Effector memory CD4-positive, alpha-beta T cell (primary cell): Measurements from ENCODE around the gene MYL7.
"Not testable (repeated sequence)": the region's sequence is repeated elsewhere in the genome, so short reads cannot be mapped to it uniquely, and the experiment has no call there.

Experiments used
- DNase-seq, 3 donors: peaks; one replicate each; pipeline ENCODE4 v3.0.0-alpha.2; 2020
- H3K27ac ChIP-seq: 2 replicates; pipeline ENCODE4 v1.7.0; 2013; ENCODE audit warnings: mild to moderate bottlenecking, low read length, moderate library complexity; ENCODE audit not compliant: insufficient read depth, poor library complexity, severe bottlenecking
- H3K27me3 ChIP-seq: replicated peaks from 2 replicates; pipeline ENCODE4 v1.7.0; 2013; ENCODE audit warnings: mild to moderate bottlenecking, low read length; ENCODE audit not compliant: insufficient read depth, control insufficient read depth, poor library complexity, severe bottlenecking
- H3K36me3 ChIP-seq: 2 replicates; pipeline ENCODE4 v1.7.0; 2013; ENCODE audit warnings: mild to moderate bottlenecking, low read length, moderate library complexity; ENCODE audit not compliant: control insufficient read depth, insufficient read depth
- H3K4me1 ChIP-seq: 2 replicates; pipeline ENCODE4 v1.7.0; 2013; ENCODE audit warnings: low read length, mild to moderate bottlenecking; ENCODE audit not compliant: control insufficient read depth, insufficient read depth, poor library complexity, severe bottlenecking
- H3K4me3 ChIP-seq: 2 replicates; pipeline ENCODE4 v1.7.0; 2013; ENCODE audit warnings: low read length, low read depth, mild to moderate bottlenecking; ENCODE audit not compliant: insufficient read depth, poor library complexity, severe bottlenecking
- H3K9me3 ChIP-seq: 2 replicates; pipeline ENCODE4 v1.7.0; 2013; ENCODE audit warnings: mild to moderate bottlenecking, low read length, moderate library complexity; ENCODE audit not compliant: control insufficient read depth

Gene MYL7

GRCh38 chr7:44172352-44172751, 31.2 kb upstream of the MYL7 start:
- H3K4me1 ChIP-seq, result no peaks in the 10 kb centered on the region
- H3K9me3 ChIP-seq, result no peaks in the 10 kb centered on the region
- H3K36me3 ChIP-seq, result no peaks in the 10 kb centered on the region
- no peak overlapping the region for H3K4me3 ChIP-seq
- H3K27me3 ChIP-seq, result no peaks in the 10 kb centered on the region
- no peak overlapping the region for H3K27ac ChIP-seq
- DNase-seq, result no peak

DNA sequence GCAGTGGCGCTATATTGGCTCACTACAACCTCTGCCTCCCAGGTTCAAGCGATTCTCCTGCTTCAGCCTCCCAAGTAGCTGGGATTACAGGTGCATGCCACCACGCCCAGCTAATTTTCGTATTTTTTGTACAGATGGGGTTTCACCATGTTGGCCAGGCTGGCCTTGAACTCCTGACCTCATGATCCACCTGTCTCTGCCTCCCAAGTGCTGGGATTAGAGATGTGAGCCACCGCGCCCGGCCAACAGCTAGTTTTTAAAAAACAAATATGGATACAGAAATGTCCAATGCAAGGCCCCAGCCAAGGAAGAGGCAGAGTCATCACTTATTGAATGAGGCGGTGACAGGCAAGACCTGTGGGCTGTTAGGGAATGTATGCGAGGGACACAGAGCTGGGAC, 30.8 kb upstream of the MYL7 start:
- H3K4me1 ChIP-seq, H3K27me3 ChIP-seq, H3K4me3 ChIP-seq, H3K9me3 ChIP-seq, H3K27ac ChIP-seq, H3K36me3 ChIP-seq, DNase-seq: not testable (repeated sequence)

DNA sequence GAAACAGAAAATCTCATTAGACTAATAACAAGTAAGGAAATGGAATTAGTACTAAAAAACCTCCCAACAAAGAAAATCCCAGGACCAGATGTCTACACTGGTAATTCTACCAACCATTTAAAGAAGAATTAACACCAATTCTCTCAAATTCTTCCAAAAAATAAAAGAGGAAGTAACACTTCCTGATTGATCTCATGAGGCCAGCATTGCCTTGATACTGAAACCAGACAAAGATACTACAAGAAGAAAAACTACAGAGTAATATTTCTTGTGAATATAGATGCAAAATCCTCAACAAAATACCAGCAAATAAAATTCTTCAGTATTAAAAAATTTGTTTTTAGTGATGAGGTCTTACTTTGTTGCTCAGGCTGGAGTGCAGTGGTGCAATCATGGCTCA, 26.8 kb upstream of the MYL7 start:
- no peaks in the 10 kb centered on the region for H3K36me3 ChIP-seq
- no peaks in the 10 kb centered on the region for H3K27me3 ChIP-seq
- no peaks in the 10 kb centered on the region for H3K9me3 ChIP-seq
- no peak overlapping the region for H3K4me3 ChIP-seq
- H3K4me1 ChIP-seq, result no peaks in the 10 kb centered on the region
- H3K27ac ChIP-seq, result no peak overlapping the region
- no peak for DNase-seq

DNA sequence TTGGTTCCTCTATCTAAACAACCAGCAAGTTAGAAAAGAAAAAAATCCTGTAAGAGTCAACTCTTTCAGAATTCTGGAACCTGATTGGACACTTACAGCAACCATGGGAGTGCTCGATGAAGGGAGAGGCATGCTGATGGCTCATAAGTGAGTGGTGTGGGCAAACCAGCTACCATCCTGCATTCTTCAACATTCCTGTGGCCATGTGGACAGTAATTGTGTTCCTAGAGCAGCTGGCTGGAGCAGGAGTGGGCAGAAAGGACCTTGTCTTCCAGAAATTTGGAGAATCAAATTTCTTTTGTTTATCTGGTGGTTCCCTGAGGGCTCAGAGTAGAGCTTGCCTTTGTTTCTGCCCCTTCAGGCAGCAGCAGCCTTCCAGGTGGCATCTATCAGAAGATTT, 22.5 kb upstream of the MYL7 start:
- H3K27me3 ChIP-seq, result no peaks in the 10 kb centered on the region
- H3K36me3 ChIP-seq, result no peaks in the 10 kb centered on the region
- no peak overlapping the region for H3K4me3 ChIP-seq
- H3K4me1 ChIP-seq, result no peaks in the 10 kb centered on the region
- DNase-seq, result no peak
- H3K9me3 ChIP-seq, result no peaks in the 10 kb centered on the region
- no peak overlapping the region for H3K27ac ChIP-seq

DNA sequence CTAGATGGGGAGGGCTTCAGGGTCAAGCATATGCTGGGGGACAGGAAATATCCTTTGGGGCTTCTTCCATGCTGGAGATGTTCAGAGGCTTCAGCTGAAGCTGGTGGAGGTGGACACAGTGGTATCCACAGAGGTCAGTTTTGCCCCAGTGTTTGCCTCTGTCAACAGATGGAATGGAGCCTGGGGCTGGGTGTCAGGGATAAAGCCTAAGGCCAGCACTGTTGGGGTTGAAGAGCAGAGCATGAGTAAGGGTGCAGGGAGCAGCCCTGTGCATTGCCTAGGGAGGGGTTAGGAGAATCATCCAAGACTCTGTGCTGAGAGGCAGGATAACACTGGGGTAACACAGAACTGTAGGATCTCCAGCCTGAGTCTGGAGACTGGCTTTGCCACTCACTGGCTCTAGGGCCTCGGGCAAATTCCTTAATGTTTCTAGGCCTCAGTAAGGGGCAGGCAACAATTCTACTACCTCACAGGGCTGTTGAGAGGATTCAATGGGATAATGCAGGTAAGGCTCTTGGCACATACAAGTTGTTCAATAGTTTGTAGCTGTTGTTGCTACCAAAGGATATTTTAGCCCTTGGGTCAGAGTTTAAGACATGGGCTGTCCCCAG, 21.8 kb upstream of the MYL7 start:
- H3K36me3 ChIP-seq, result no peaks in the 10 kb centered on the region
- H3K27me3 ChIP-seq, result no peaks in the 10 kb centered on the region
- H3K9me3 ChIP-seq, result no peaks in the 10 kb centered on the region
- no peak overlapping the region for H3K27ac ChIP-seq
- H3K4me3 ChIP-seq, result no peak overlapping the region
- DNase-seq, result no peak
- no peaks in the 10 kb centered on the region for H3K4me1 ChIP-seq

- DNase-seq, result no peak
- no peaks in the 10 kb centered on the region for H3K27me3 ChIP-seq
- H3K9me3 ChIP-seq, result no peaks in the 10 kb centered on the region
These were observed 21.0 kb upstream of the MYL7 start for GRCh38 chr7:44162179-44162578.

GRCh38 chr7:44161371-44161770, 20.2 kb upstream of the MYL7 start:
- Histone ChIP-seq H3K27me3 (no peaks in the 10 kb centered on the region), H3K36me3 (no peaks in the 10 kb centered on the region), H3K4me1 (no peaks in the 10 kb centered on the region), H3K27ac (no peak overlapping the region), H3K9me3 (no peaks in the 10 kb centered on the region), H3K4me3 (no peak overlapping the region)
- no peak for DNase-seq

More at GRCh38 chr7:44162179-44162578, 21.0 kb upstream of the MYL7 start:
- Histone ChIP-seq H3K36me3 (no peaks in the 10 kb centered on the region), H3K27ac (no peak overlapping the region), H3K4me1 (no peaks in the 10 kb centered on the region), H3K4me3 (no peak overlapping the region)

GRCh38 chr7:44159824-44160630, 18.9 kb upstream of the MYL7 start:
- Histone ChIP-seq H3K4me3 (no peak overlapping the region), H3K9me3 (no peaks in the 10 kb centered on the region), H3K27me3 (no peaks in the 10 kb centered on the region), H3K36me3 (no peaks in the 10 kb centered on the region), H3K27ac (no peak overlapping the region), H3K4me1 (no peaks in the 10 kb centered on the region)
- no peak for DNase-seq

DNA sequence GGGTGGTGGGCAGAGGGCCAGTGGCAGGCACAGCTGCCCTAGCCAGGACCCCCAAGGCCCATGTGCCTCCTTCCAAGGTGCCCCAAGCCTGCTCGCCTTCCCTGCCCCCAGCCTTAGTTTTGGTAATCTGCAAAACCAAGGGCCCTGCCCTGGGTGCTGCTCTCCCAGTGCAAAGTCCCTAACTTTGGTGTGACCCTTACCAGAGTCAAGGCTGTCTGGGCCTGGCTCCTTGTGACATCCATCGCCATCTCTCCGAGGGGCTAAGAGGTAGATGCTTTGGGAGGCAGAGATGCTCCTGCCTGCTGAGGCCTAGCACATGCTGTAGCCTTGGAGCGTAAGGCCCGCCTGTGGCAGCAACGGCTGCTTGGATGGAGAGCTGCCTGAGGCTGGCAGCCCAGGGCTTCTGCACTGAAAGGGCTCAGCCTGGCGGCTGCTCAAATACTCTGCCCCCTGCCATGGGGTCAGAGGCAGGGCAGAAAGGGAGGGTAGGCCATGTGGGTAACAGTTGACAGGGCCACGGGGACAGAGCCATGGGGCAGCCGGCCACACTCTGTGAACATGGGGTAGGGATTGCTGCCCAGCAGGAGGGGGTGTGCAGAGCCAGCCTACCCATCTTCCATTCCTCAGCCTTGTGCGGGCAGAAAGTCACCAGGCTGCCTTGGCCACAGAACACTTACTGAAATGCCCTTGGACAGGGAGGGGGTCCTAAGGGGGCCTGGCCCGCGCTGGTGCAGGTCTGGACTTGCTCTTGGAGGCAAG, 17.9 kb upstream of the MYL7 start:
- H3K27ac ChIP-seq, result no peak overlapping the region
- H3K27me3 ChIP-seq, result no peaks in the 10 kb centered on the region
- H3K4me3 ChIP-seq, result no peak overlapping the region
- H3K9me3 ChIP-seq, result no peaks in the 10 kb centered on the region
- no peak for DNase-seq
- no peaks in the 10 kb centered on the region for H3K4me1 ChIP-seq
- no peaks in the 10 kb centered on the region for H3K36me3 ChIP-seq
